Omental fat pad (tissue), 4 donors: ENCODE measurements around the gene FRMPD4. TPM values are rescaled to one million over a fixed set of nuclear protein-coding genes. Genes with fewer than 3 reads are reported as not detected.

Experiments used
- ATAC-seq: fragments of 150-250 bp; one replicate; pipeline ENCODE4 v1.9.1; 2016; ENCODE audit warnings: mild to moderate bottlenecking, moderate library complexity; ENCODE audit not compliant: low FRiP score
- DNase-seq: peaks from one replicate; pipeline ENCODE4 v3.0.0-alpha.2; 2019; ENCODE audit warnings: low spot score
- CTCF ChIP-seq, 3 donors: fragments of 450-650 bp; IDR thresholded peaks; one replicate each; pipeline ENCODE4 v1.5.1; 2016 to 2017; ENCODE audit warnings: antibody characterized with exemption in 3 of 3, mild to moderate bottlenecking in 3 of 3, moderate library complexity in 2 of 3
- total RNA-seq, 4 donors: library from RNA; depleted of rRNA; stranded (reverse); fragments of >200 nt; gene quantifications; one replicate each; pipeline ENCODE4 v1.1.0, GENCODE V29; 2016

Gene FRMPD4
- total RNA-seq, 4 donors from 2014 or later, result 0.12 to 0.47 (median 0.25) TPM

DNA sequence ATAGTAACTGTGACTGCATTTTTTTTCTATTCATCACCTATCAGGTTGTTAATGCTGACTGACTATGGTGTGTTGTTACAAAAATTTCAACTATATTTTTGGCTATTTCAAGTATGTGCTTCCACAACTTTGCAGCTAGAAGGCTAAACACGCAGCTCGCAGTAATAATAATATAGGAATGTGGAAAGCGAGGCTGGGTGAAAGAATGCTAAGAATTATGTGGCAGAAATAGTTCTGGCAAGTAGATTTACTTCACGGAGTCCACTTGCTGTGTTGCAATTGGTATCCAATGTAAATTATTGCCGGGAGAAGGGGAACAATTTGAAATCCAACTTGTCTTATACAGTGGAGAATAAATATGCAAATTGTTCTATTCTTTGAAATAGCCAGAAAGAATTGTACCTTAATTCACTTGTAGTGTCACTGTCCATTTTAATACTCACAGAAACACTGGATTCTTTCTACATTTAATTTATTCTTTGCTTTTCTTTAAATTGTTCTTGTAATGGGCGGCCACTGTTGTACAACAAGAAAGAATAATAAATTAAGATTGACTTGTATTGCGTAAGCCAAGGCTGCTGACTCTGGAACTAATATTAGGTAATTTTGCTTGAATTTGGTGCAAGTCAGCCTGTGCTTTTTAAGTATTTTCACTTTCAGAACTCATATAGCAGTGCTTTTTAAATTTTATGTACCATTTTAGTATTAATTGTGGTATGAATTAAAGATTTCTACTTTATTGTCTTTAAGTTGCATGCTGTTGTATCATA, 154.9 kb downstream of the FRMPD4 start:
- ATAC-seq (no peak), DNase-seq (no peak)
- TF ChIP-seq CTCF (IDR thresholded peaks at IDR 0.05), result no peak

DNA sequence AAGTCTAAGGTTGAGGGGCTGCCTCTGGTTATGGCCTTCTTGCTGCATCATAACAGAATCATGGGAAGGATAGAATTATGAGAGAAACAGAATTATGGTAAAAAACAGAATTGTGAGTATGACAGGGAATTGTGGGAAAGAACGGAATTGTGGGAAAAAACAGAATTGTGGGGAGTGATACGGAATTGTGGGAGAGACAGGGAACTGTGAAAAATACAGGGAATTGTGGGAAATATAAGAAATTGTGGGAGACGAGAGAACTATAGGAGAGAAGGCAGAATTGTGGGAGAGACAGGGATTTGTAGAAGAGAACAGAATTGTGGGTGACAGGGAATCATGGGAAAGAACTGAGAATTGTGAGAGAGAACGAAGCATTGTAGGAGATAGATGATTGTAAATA, 159.1 kb downstream of the FRMPD4 start:
- no peak for TF ChIP-seq CTCF (IDR thresholded peaks at IDR 0.05)
- no peak for ATAC-seq
- DNase-seq, result no peak

DNA sequence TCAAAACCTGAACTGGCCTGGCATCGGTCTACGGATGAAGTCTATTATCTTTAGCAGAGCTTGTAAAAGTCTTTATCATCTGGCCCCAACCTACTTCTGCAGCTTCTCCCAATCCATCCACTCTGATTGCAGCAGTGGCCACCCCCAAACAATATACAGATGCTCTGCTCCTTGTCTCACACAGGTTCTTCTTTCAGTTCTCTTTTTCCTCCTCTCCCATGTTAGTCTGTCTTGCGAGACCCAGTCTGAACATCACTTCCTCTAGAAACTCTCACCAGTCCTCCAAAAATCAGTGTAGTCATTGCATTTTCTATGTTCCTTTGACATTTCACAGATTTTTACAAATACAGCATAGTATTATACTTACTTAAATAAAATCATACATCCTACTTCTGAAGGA, 163.0 kb downstream of the FRMPD4 start:
- no peak for ATAC-seq
- TF ChIP-seq CTCF (IDR thresholded peaks at IDR 0.05), result no peak
- no peak for DNase-seq

- DNase-seq (no peak), ATAC-seq (no peak)
- TF ChIP-seq CTCF (IDR thresholded peaks at IDR 0.05), result no peak
Observed at GRCh38 chrX:12304261-12304660, 166.0 kb downstream of the FRMPD4 start.

DNA sequence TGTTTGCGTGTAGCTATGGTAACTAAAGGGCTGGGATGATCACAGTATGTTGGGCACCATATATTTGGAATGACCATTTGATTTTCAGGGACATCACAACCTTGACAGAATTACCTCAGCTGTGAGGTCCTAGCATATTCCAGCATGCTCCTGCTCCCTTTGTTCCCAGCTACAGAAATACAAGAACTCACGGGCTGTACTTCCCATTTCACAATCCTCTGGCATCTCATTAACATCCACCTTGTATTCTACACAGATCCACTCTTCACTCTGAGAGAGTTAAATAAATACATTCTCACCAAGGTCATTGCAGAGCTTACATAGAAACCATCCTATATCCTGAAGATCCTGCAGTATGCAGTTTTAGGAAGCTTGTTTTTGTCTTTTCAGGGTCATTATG, 169.7 kb downstream of the FRMPD4 start:
- no peak for ATAC-seq
- TF ChIP-seq CTCF (IDR thresholded peaks at IDR 0.05), result no peak
- no peak for DNase-seq

GRCh38 chrX:12308420-12308819, 170.1 kb downstream of the FRMPD4 start:
- TF ChIP-seq CTCF (IDR thresholded peaks at IDR 0.05), result no peak
- DNase-seq (no peak), ATAC-seq (no peak)

DNA sequence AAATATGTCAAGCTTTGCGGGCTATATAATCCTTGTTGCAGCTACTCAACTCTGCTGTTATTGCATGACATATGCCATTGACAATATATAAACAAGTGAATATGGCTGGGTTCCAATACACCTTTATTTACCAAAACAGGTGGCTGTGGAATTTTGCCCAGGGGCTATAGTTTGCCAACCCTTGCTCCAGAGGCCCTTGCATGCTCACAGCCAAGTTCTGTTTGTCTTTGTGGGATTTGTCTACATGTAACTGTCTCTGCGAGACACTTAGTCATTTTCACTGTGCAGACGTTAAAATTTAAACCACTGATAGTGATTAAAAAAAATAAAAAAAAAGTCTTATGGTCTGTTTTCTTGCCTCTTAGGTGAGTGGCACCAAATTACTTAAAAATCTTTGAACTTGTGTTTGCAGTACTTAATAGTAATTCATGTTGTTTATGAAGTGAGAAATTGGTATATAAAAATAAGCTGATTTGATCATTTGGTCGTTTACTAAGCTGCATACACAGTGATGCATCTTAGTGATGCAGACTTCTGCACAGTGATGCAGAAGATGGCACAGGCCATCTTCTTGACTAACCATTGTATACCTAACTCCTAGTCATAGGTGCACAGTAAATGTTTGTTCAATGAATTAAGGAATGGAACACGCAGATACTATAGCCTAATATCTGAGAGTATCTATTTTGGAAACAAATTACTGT, 170.9 kb downstream of the FRMPD4 start:
- no peak for ATAC-seq
- no peak for TF ChIP-seq CTCF (IDR thresholded peaks at IDR 0.05)

More for the DNA sequence above, 170.9 kb downstream of the FRMPD4 start:
- DNase-seq, result no peak
